PC-9 (cell line): ENCODE data around the gene TOGARAM2. TPM values are rescaled to one million over a fixed set of nuclear protein-coding genes. Genes with fewer than 3 reads are reported as not detected.

Source experiments
- BruUV-seq: library from RNA; stranded (reverse); fragments of 400-500 nt; replicated peaks from 2 replicates; lab custom pipeline; 2021; lab: Mats Ljungman, UMichigan
- CTCF ChIA-PET: fragments of 300-600 bp; sonication (Branson Sonifier 250); formaldehyde crosslinking; loops from one replicate; lab custom pipeline; 2022; ENCODE audit warnings: antibody characterized with exemption; lab: Charles Lee
- POLR2A ChIA-PET: fragments of 300-600 bp; sonication (Branson Sonifier 250); formaldehyde crosslinking; loops from one replicate; lab custom pipeline; 2022; ENCODE audit warnings: antibody characterized with exemption; ENCODE audit not compliant: unreplicated experiment; lab: Charles Lee
- DNase-seq, 2 experiments: peaks; one replicate each; pipeline versions ENCODE4 v3.0.0 to v3.0.0-alpha.2; 2015 to 2022; ENCODE audit warnings: mixed read lengths in 1 of 2
- H2AFZ ChIP-seq: fragments of 200-600 bp; sonication (generic); 2 replicates; pipeline ENCODE4 v1.8.1; 2017; ENCODE audit warnings: antibody characterized with exemption
- H3F3A ChIP-seq: fragments of 200-600 bp; sonication (generic); 2 replicates; pipeline ENCODE4 v1.8.1; 2017; ENCODE audit warnings: antibody characterized with exemption, mild to moderate bottlenecking, low read depth; ENCODE audit not compliant: insufficient read depth
- H3K27ac ChIP-seq: fragments of 200-600 bp; sonication (generic); 2 replicates; pipeline ENCODE4 v1.6.1; 2016; ENCODE audit warnings: mixed run types
- H3K27me3 ChIP-seq: fragments of 200-600 bp; sonication (generic); 2 replicates; pipeline ENCODE4 v1.6.1; 2016; ENCODE audit warnings: low read depth, mixed run types; ENCODE audit not compliant: insufficient read depth
- H3K36me3 ChIP-seq: fragments of 200-600 bp; sonication (generic); 2 replicates; pipeline ENCODE4 v1.6.1; 2016; ENCODE audit warnings: low read depth, mixed run types
- H3K4me1 ChIP-seq: fragments of 200-600 bp; sonication (generic); replicated peaks from 2 replicates; pipeline ENCODE4 v1.6.1; 2016; ENCODE audit warnings: mixed run types; ENCODE audit not compliant: insufficient read depth
- H3K4me2 ChIP-seq: fragments of 200-600 bp; sonication (generic); 2 replicates; pipeline ENCODE4 v1.6.1; 2017; ENCODE audit warnings: mixed run types
- H3K4me3 ChIP-seq: fragments of 200-600 bp; sonication (generic); 2 replicates; pipeline ENCODE4 v1.6.1; 2016; ENCODE audit warnings: mixed run types
- H3K79me2 ChIP-seq: fragments of 200-600 bp; sonication (generic); 2 replicates; pipeline ENCODE4 v1.6.1; 2017; ENCODE audit warnings: low read depth, mixed run types
- H3K9me2 ChIP-seq: fragments of 200-600 bp; sonication (generic); 2 replicates; pipeline ENCODE4 v1.8.1; 2017; ENCODE audit warnings: mild to moderate bottlenecking; ENCODE audit not compliant: insufficient read depth
- H3K9me3 ChIP-seq: fragments of 200-600 bp; sonication (generic); 2 replicates; pipeline ENCODE4 v1.8.1; 2016; ENCODE audit warnings: low read depth; ENCODE audit not compliant: insufficient read depth
- H4K20me1 ChIP-seq: fragments of 200-600 bp; sonication (generic); 2 replicates; pipeline ENCODE4 v1.8.1; 2017; ENCODE audit not compliant: insufficient read depth
- CTCF ChIP-seq: fragments of 200-600 bp; sonication (generic); conservative IDR thresholded peaks from 2 replicates; pipeline ENCODE4 v1.6.1; 2017; ENCODE audit warnings: mixed run types, antibody characterized with exemption, mild to moderate bottlenecking, moderate library complexity
- EZH2 ChIP-seq: fragments of 200-600 bp; sonication (generic); IDR thresholded peaks from 2 replicates; pipeline ENCODE4 v1.8.0; 2017; ENCODE audit warnings: antibody characterized with exemption, low read depth
- intact Hi-C: fragments of 100-400 bp; cut with micrococcal nuclease; formaldehyde crosslinking; loops from one replicate; pipeline ENCODE4 v1.10.0; 2022; ENCODE audit not compliant: unreplicated experiment
- total RNA-seq: library from RNA; stranded (reverse); gene quantifications from 2 replicates; pipeline ENCODE4 v1.2.3, GENCODE V29; 2021

Gene TOGARAM2
- total RNA-seq, 1 experiment from 2014 or later: 0.44 TPM

- peaks cover 17% of the 10 kb centered on the region for H3F3A ChIP-seq
- CTCF ChIA-PET: interaction anchor here (0.5 to 0.6 kb wide), 2 partner anchors 24 to 149 kb away, joined by 4 to 5 read pairs; no protein-coding TSS in a partner anchor
- BruUV-seq: no TSS peak
- peak in 1 of 2 experiments; percentile 63 for DNase-seq
- H3K4me3 ChIP-seq: no peak overlapping the region
- H3K79me2 ChIP-seq: no peaks in the 10 kb centered on the region
- peaks cover 39% of the 10 kb centered on the region for H3K4me1 ChIP-seq
- no peak overlapping the region for H2AFZ ChIP-seq
- intact Hi-C loops: no loop called here
- TF ChIP-seq EZH2 (no peak), CTCF (no peak)
- H3K27ac ChIP-seq: no peak overlapping the region
- no peak overlapping the region for H3K4me2 ChIP-seq
- no peaks in the 10 kb centered on the region for H3K36me3 ChIP-seq
- no peaks in the 10 kb centered on the region for H3K27me3 ChIP-seq
- POLR2A ChIA-PET: no interaction called here
- no peaks in the 10 kb centered on the region for H3K9me2 ChIP-seq
- H4K20me1 ChIP-seq: no peaks in the 10 kb centered on the region
- no peaks in the 10 kb centered on the region for H3K9me3 ChIP-seq
These were observed 1.3 kb upstream of the TOGARAM2 start for GRCh38 chr2:28979576-28980366.

GRCh38 chr2:28980368-28981015 lies 606 bp upstream of the TOGARAM2 start:
- Histone ChIP-seq H3K9me3 (no peaks in the 10 kb centered on the region), H3K27ac (no peak overlapping the region), H3K79me2 (no peaks in the 10 kb centered on the region), H3K4me3 (no peak overlapping the region), H4K20me1 (no peaks in the 10 kb centered on the region), H3K9me2 (no peaks in the 10 kb centered on the region), H3K27me3 (no peaks in the 10 kb centered on the region), H3F3A (peaks cover 13% of the 10 kb centered on the region), H2AFZ (no peak overlapping the region), H3K4me2 (no peak overlapping the region), H3K4me1 (peaks cover 36% of the 10 kb centered on the region), H3K36me3 (no peaks in the 10 kb centered on the region)
- ChIA-PET CTCF (no interaction called here), POLR2A (no interaction called here)
- no peak for DNase-seq
- BruUV-seq: no TSS peak
- intact Hi-C loops: no loop called here
- TF ChIP-seq EZH2 (no peak), CTCF (no peak)

GRCh38 chr2:28981620-28982376 lies 700 bp downstream of the TOGARAM2 start:
- no TSS peak for BruUV-seq
- H3K4me1 ChIP-seq: peaks cover 25% of the 10 kb centered on the region
- H3K36me3 ChIP-seq: no peaks in the 10 kb centered on the region
- H3K4me2 ChIP-seq: no peak overlapping the region
- peaks cover 4% of the 10 kb centered on the region; the same call in 1 of the 2 replicates for H3F3A ChIP-seq
- H3K27me3 ChIP-seq: no peaks in the 10 kb centered on the region
- ChIA-PET CTCF (no interaction called here), POLR2A (no interaction called here)
- intact Hi-C loops: no loop called here
- H2AFZ ChIP-seq: no peak overlapping the region
- H3K79me2 ChIP-seq: no peaks in the 10 kb centered on the region
- H3K9me3 ChIP-seq: no peaks in the 10 kb centered on the region
- H3K27ac ChIP-seq: no peak overlapping the region
- no peaks in the 10 kb centered on the region for H4K20me1 ChIP-seq
- H3K9me2 ChIP-seq: no peaks in the 10 kb centered on the region
- TF ChIP-seq CTCF (no peak), EZH2 (no peak)
- no peak for DNase-seq
- no peak overlapping the region for H3K4me3 ChIP-seq
